NCI-H2107 treated with DMSO at 0.1 percent for 48 hours (cell line): ENCODE data around the gene PJVK.
"Not testable (repeated sequence)": the region's sequence is repeated elsewhere in the genome, so short reads cannot be mapped to it uniquely, and the experiment has no call there.

Source experiments
- DNase-seq: peaks from one replicate; lab custom pipeline; 2025; ENCODE audit not compliant: unreplicated experiment; lab: John Stamatoyannopoulos, UW

PJVK gene

GRCh38 chr2:178450774-178451525 lies at the start of gene PJVK, which contains the start of gene PRKRA:
PJVK (plus strand) TSS chr2:178451378; CDS start chr2:178453410, 2,032 bp downstream.
PRKRA (minus strand) TSS chr2:178451175; CDS start chr2:178451030, 145 bp downstream.
- peak; percentile 83 for DNase-seq

GRCh38 chr2:178401994-178402437 lies 49.2 kb upstream of the PJVK start:
- no peak for DNase-seq

DNA sequence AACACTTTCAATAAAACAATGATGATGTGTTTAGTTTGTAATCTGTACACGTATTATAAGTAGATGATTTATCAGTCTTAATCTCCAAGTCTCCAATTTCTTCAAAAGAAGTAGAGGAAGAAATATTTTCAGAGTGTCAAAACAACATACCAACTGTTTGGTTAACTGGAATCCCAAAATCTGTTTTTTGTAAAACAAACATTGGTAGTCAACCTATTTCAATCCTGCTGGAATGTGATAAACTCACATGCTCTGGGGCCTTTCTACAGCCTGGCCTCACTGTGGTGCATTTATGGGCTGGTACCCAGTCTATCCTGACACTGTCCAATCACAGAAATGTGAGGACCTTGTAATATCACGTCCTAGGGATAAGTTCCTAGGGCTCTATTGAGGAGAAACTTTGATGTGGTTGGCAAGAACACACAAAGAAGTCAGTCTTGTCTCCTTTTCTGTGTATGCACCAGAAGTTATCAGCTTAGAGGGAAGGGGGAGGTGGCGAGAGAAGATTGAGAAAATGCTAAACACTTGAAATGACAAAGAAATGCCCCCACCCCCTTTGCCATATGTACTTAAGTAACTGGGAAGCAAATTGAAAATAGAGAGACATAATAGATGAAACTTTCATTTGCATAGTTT lies 47.4 kb upstream of the PJVK start:
- DNase-seq: no peak

GRCh38 chr2:178404368-178404767 lies 46.8 kb upstream of the PJVK start:
- DNase-seq: no peak

DNA sequence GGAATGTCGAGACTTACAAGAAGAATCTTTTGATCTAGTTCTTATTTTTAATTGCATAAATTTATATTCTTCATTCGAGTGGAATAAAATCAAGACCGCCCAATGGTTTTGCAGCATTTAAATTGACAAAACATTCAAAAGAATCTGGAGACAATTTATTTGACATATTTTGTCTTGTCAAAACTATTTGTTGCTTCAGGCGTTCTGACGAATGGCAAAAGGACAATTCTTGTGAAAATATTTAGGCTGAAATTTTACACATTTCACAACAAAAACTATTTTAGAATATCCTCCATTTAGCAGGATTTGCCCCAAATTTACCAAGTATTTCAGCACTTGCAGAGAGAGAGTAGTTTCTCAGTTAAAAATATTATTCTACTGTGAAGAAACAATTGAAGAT lies 41.9 kb upstream of the PJVK start:
- DNase-seq: no peak

DNA sequence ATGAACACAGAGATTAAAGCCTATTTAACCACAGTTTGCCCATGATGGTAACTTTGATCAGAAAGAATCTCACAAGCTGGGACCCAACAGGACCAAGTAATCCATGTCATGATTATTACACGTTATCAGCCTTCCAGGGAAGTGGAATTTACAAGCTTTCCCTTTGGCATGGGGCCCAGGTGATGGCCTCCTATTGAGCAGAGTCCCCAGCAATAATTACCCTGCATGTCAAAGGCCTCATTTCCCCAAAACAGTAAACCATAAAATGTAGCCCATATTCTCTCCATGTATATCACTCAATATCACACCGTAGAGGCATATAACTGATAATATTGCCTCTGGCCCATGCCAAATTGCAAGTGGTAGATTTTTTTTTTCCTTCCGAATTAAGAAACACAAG lies 39.1 kb upstream of the PJVK start:
- DNase-seq: no peak

GRCh38 chr2:178412453-178412852 lies 38.7 kb upstream of the PJVK start:
- DNase-seq: not testable (repeated sequence)

GRCh38 chr2:178413472-178414265 lies 37.5 kb upstream of the PJVK start:
- peak; percentile 68 for DNase-seq

- DNase-seq: peak; percentile 96
Measured at GRCh38 chr2:178414266-178415247, 36.6 kb upstream of the PJVK start.

- DNase-seq: no peak
Measured at GRCh38 chr2:178415979-178416378, 35.2 kb upstream of the PJVK start.

- DNase-seq: no peak
Measured at GRCh38 chr2:178417916-178418315, 33.3 kb upstream of the PJVK start.

GRCh38 chr2:178418426-178418825 lies 32.8 kb upstream of the PJVK start:
- no peak for DNase-seq

DNA sequence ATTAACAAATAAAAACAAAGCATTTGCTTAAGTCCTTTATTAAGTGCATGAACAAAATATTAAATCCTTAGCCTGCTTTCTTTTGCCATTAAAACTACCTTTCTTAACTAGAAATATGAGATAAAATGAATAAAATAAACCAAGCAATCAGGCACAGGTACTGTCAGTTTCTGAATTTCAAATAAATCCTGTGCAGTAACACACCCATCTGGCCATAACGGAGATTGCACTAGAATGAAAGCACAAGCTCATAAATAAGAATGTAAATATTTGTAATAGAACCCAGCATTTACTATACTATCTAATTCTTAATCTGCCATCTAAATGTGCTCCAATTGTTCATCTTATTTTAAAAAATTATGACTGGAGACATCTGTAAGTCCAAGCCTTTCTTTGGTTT lies 32.1 kb upstream of the PJVK start:
- DNase-seq: peak; percentile 18

- no peak for DNase-seq
Measured at GRCh38 chr2:178420463-178420999, 30.6 kb upstream of the PJVK start.

- no peak for DNase-seq
Measured at GRCh38 chr2:178422097-178422496, 29.1 kb upstream of the PJVK start.

DNA sequence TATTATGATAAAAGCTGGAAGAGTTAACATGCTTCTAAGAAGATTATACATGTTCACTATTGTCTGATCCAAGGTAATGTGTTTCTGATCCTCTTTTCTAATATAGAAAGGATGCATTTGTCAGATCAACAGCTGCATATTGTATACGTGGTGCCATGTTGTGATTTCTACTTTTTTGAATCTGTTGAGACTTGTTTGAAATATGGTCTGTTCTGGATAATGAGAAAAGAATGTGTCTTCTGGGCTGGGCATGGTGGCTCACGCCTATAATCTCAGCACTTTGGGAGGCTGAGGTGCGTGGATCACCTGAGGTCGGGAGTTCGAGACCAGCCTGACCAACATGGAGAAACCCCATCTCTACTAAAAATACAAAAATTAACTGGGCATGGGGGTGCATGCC lies 27.4 kb upstream of the PJVK start:
- not testable (repeated sequence) for DNase-seq

- no peak for DNase-seq
Measured at GRCh38 chr2:178425255-178425827, 25.8 kb upstream of the PJVK start.

- no peak for DNase-seq
Measured at GRCh38 chr2:178426388-178426787, 24.8 kb upstream of the PJVK start.

DNA sequence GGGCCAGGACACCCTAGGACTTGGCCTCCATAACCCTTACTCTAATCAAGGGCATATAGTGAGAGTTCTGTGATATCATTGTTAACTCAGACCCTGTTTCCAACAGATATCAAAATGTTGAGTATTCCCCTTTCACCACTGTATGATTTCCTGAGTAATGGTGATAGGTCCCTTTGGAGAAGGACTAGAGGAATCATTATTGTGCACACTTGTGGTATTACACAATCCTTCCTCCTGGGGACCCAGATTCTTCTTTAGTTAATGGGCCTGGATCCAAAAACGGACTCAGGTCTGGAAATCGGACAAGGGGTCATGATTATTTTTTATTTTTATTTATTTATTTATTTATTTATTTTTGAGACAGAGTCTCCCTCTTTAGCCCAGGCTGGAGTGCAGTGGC lies 23.7 kb upstream of the PJVK start:
- DNase-seq: no peak

DNA sequence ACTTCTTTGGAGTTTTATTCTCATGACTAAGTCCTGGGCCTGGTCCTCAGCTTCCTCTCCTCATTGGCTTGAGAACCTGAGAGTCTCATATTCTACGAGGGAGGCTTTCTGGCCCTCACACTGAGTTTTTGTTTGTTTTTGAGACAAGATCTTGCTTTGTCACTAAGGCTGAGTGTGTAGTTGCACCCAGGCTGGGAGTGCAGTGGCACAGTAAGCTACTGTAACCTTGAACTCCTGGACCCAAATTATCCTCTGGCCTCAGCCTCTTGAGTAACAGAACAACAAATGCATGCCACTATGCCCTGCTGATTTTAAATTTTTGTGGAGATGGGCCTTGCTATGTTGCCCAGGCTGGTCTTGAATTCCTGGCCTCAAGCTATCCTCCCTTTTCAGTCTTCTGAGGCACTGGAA lies 22.8 kb upstream of the PJVK start:
- DNase-seq: no peak
